Endothelial cell (in vitro differentiated cells): ENCODE results near the gene KRTAP10-5. TPM values are rescaled to one million over a fixed set of nuclear protein-coding genes. Genes with fewer than 3 reads are reported as not detected.
"Not testable (repeated sequence)": the region's sequence is repeated elsewhere in the genome, so short reads cannot be mapped to it uniquely, and the experiment has no call there.

Source experiments
- DNase-seq: peaks from one replicate; pipeline ENCODE4 v3.0.0; 2021; ENCODE audit warnings: low spot score
- H3K27ac Mint-ChIP-seq: one replicate; pipeline ENCODE4 v1.8.0; 2021; ENCODE audit warnings: mixed read lengths, inconsistent platforms; ENCODE audit not compliant: unreplicated experiment
- H3K27me3 Mint-ChIP-seq: one replicate; pipeline ENCODE4 v1.8.0; 2021; ENCODE audit warnings: mild to moderate bottlenecking, moderate library complexity, mixed read lengths, inconsistent platforms; ENCODE audit not compliant: unreplicated experiment
- H3K36me3 Mint-ChIP-seq: one replicate; pipeline ENCODE4 v1.8.0; 2021; ENCODE audit warnings: mild to moderate bottlenecking, low read depth, mixed read lengths, inconsistent platforms; ENCODE audit not compliant: unreplicated experiment
- H3K4me1 Mint-ChIP-seq: one replicate; pipeline ENCODE4 v1.8.0; 2021; ENCODE audit warnings: mild to moderate bottlenecking, mixed read lengths, inconsistent platforms; ENCODE audit not compliant: unreplicated experiment
- H3K4me3 Mint-ChIP-seq: one replicate; pipeline ENCODE4 v1.8.0; 2021; ENCODE audit warnings: mild to moderate bottlenecking, mixed read lengths, inconsistent platforms; ENCODE audit not compliant: unreplicated experiment
- H3K9me3 Mint-ChIP-seq: one replicate; pipeline ENCODE4 v1.8.0; 2021; ENCODE audit warnings: mixed read lengths, inconsistent platforms; ENCODE audit not compliant: unreplicated experiment
- total RNA-seq: library from RNA; stranded (reverse); fragmentation: NEBNext Ultra II Directional; extraction: Animal tissue kit (Norgen Biotek cat#: 25700); gene quantifications from one replicate; pipeline ENCODE4 v1.2.1, GENCODE V29; 2021; ENCODE audit not compliant: unreplicated experiment
- TF ChIP-seq, protein P1 (sequence below): fragments of 200-600 bp; sonication (generic); IDR thresholded peaks from one replicate; pipeline ENCODE4 v1.5.0; 2021; ENCODE audit warnings: antibody characterized with exemption; ENCODE audit not compliant: unreplicated experiment

The KRTAP10-5 gene
- total RNA-seq, 1 donor from 2014 or later, result not detected

DNA sequence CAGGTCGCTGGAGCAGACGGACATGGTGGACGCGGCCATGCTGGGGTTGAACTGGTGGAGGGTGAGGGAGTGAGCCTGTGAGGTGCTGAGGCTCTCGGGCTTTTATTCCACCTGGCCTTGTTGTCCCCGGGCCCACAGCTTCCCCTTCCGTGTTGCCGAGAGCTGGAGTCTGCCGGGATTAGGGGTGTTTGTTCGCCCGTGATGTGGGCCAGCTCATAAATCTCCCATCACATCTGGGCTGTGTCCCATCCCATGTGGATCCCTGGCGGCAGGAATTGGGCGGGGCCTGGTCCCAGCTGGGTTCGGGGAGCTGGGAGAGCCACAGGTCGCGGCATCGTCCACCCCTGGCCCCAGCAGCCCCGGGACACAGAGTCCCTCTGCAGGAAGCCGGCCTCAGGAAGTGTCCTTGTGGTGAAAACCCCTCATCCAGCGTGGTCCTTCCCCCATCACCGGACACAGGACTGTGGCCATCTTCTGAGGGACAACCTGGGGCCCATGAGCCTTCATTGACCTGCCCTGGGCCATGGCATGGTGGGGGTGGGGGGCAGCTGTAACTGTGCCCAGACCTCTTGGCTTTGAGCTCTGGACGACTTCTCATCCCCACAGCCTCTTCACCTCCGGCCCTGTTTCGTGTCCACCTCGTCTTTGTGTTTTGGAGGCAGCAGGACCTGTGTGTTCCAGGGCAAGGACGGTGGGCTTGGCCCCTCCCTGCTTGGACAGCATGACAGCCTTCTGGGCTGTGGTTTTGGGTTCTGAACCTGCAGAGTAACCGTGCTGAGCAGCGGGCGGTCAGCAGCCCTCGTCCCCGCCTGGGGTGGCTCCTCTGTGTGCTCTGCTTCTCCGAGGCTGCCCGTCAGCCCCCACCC, 12.3 kb upstream of the KRTAP10-5 start, which contains the start of gene KRTAP10-6:
KRTAP10-6 (minus strand) TSS at position 60 of the 866 bp plus-strand sequence; CDS start at position 39, 21 bp downstream.
- Mint-ChIP-seq H3K27ac (no peak within 1 kb of the TSS), H3K27me3 (peaks cover 5% of the 10 kb centered on the region), H3K4me1 (peaks cover 2% of the 10 kb centered on the region), H3K4me3 (no peak within 1 kb of the TSS), H3K36me3 (no peaks in the 10 kb centered on the region), H3K9me3 (no peaks in the 10 kb centered on the region)
- no peak for DNase-seq
- TF ChIP-seq, protein P1, sequence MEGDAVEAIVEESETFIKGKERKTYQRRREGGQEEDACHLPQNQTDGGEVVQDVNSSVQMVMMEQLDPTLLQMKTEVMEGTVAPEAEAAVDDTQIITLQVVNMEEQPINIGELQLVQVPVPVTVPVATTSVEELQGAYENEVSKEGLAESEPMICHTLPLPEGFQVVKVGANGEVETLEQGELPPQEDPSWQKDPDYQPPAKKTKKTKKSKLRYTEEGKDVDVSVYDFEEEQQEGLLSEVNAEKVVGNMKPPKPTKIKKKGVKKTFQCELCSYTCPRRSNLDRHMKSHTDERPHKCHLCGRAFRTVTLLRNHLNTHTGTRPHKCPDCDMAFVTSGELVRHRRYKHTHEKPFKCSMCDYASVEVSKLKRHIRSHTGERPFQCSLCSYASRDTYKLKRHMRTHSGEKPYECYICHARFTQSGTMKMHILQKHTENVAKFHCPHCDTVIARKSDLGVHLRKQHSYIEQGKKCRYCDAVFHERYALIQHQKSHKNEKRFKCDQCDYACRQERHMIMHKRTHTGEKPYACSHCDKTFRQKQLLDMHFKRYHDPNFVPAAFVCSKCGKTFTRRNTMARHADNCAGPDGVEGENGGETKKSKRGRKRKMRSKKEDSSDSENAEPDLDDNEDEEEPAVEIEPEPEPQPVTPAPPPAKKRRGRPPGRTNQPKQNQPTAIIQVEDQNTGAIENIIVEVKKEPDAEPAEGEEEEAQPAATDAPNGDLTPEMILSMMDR, result no peak

DNA sequence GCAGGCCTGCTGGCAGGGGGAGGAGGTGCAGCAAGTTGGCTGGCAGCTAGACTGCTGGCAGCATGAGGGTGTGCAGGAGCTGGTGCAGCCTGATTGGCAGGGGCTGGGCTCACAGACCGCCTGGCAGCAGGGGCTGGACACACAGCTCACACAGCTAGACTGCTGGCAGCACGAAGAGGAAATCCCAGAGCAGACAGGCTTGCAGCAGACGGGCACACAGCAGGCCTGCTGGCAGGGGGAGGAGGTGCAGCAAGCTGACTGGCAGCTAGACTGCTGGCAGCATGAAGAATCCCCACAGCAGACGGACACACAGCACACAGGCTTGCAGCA, 11.4 kb upstream of the KRTAP10-5 start:
- not testable (repeated sequence) for DNase-seq, H3K36me3 Mint-ChIP-seq, H3K4me1 Mint-ChIP-seq, H3K27me3 Mint-ChIP-seq, H3K9me3 Mint-ChIP-seq, H3K27ac Mint-ChIP-seq, H3K4me3 Mint-ChIP-seq

DNA sequence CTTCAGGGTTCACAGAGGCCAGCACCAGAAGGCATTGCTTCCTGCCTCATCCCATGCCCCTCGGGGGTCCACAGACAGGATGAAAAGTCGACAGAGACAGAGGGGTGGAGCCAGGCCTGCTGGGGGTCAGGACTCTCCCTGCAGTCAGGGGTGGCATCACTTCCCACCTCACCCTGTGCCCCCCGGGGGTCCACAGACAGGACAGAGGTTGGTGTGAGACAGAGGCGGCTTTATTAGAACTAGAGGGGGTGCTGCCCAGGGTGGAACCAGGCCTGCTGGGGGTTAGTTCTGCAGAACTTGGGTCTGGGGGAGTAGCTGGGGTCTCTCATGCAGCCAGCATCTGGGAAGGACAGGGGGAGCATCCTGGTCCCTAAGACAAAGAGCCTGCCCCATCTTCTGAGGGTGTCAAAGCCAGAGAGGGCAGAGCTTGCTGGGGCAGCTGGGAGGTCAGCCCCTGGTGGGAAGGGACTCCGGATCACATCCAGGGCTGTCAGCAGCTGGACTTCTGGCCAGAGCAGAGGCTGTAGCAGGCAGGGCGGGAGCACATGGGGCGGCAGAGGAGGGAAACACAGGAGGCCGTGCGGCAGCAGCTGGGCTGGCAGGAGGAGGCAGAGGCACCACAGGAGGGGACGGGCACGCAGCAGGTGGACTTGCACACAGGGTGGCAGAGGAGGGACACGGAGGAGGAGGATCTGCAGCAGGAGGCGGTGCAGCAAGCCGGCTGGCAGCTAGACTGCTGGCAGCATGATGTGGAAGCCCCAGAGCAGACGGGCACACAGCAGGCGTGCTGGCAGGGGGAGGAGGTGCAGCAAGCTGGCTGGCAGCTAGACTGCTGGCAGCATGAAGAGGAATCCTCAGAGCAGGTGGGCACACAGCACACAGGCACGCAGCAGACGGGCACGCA, 10.7 kb upstream of the KRTAP10-5 start:
- H3K9me3 Mint-ChIP-seq, H3K4me1 Mint-ChIP-seq, H3K27me3 Mint-ChIP-seq, DNase-seq, H3K27ac Mint-ChIP-seq, H3K4me3 Mint-ChIP-seq, H3K36me3 Mint-ChIP-seq: not testable (repeated sequence)

DNA sequence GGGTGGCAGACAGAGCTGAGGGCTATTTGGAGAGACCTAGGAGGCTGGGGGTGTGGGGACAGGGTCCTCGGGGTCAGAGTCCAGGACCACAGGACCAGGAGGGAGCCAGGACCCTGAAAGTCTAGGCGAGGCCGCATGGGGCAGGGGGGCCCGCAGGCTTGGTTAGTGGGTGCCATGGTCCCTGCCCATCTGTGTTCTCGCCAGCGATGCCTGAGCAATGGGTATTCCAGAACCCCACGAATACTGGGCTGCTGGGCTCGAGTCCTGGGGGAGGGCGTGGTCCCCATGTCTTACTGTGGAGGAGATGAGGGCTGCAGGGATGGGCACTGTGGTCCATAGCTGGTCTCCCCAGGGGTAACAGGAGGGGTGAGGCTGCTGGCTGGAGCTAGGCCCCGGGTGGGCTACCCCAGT, 9.9 kb upstream of the KRTAP10-5 start:
- peaks cover 2% of the 10 kb centered on the region for H3K4me1 Mint-ChIP-seq
- H3K9me3 Mint-ChIP-seq, result no peaks in the 10 kb centered on the region
- DNase-seq, result no peak
- TF ChIP-seq, protein P1, result no peak
- no peak overlapping the region for H3K4me3 Mint-ChIP-seq
- peaks cover 6% of the 10 kb centered on the region for H3K27me3 Mint-ChIP-seq
- H3K27ac Mint-ChIP-seq, result no peak overlapping the region
- H3K36me3 Mint-ChIP-seq, result peaks cover 4% of the 10 kb centered on the region

DNA sequence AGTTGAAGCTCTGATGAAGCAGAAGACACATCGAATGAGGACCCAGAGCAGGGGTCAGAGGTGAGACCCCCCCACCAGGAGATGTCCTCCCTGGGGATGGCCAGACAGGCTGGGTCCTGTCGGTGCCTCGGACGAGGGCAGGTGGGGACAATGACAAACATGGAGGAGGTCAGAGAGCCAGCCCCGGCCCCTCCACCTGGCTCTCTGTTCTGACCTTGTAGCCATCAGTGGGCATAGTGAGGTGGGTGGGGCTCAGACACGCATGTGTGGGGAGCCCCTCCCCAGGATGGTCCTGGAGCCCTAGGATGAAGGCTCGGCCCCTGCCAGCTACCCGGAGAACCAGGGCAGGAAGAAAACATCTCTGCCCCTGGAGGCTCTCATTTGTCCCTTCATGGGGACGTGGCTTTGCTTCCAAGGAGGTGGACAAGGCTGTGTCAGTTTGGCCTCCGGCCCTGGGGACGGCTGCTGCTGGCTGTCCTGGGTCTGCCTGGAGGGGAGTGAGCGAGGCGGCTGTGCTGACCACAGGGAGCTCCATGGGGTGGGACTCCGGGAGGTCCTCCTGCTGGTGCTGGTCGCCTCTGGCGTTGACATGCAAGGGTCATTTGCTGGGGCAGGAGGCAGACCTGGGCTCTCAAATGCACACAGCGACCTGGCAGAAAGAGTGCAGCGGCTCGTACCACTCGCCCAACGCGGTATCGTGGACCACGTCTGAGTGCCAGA, 9.3 kb upstream of the KRTAP10-5 start:
- Mint-ChIP-seq H3K4me3 (no peak overlapping the region), H3K9me3 (no peaks in the 10 kb centered on the region), H3K27me3 (peaks cover 6% of the 10 kb centered on the region), H3K27ac (no peak overlapping the region), H3K36me3 (peaks cover 4% of the 10 kb centered on the region), H3K4me1 (peaks cover 2% of the 10 kb centered on the region)
- DNase-seq, result no peak
- TF ChIP-seq, protein P1, result no peak
